Measurements from ENCODE around the gene IVL.

The IVL gene

DNA sequence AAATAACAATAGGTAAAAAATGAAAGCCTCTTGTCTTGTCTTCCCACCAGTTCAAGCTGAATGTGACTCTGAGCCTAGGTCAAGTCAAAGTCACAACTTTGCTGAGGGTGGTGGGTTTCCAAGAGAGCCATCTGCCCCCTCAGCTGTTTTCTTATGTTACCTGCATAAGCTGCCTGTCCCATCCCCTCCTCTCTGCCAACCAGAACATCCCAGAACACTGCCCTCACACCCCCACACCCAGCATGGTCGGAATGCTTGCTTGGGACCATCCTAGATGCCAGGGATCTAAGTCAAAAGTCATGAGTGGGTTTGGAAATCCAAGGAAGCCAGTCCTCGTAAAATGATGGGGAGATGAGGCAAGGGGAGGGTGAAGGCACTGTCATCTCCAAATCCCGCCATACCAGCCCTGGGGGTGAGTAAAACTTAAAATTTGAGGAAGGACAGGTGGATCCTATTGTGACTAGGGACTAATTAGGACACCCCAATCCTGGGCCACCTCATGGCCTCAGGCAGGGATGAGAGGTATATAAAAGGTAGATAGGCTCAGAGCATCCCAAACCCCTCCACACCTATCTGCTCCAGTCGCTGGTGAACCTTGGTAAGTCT is 38.4 kb downstream of the IVL start, which contains the start of gene SPRR5:
TSS of gene SPRR5 (plus strand) at position 556 of the 606 bp plus-strand sequence. CDS start 1,349 bp downstream, outside the sequence.
- no peak within 1 kb of the TSS for H3K4me3 ChIP-seq (ENCODE audit: insufficient read length, low read depth)
- H3K27me3 ChIP-seq (ENCODE audit: insufficient read depth, insufficient read length): no peaks in the 10 kb centered on the region
- H3K9ac ChIP-seq (ENCODE audit: insufficient read length, low read depth): no peak within 1 kb of the TSS
- no peak for DNase-seq (ENCODE audit: low read depth, low spot score)
- H3K36me3 ChIP-seq (ENCODE audit: insufficient read depth, insufficient read length, low read length): no peaks in the 10 kb centered on the region
- H3K9me3 ChIP-seq (ENCODE audit: insufficient read depth, low read length): no peaks in the 10 kb centered on the region
- TF ChIP-seq ZNF274 (IDR thresholded peaks at IDR 0.05; ENCODE audit: low read depth, low read length): no peak
- no peak for TF ChIP-seq SUZ12 (IDR thresholded peaks at IDR 0.05; ENCODE audit: extremely low read depth, insufficient read depth, insufficient read length)
- no peak for TF ChIP-seq YY1 (IDR thresholded peaks at IDR 0.05; ENCODE audit: insufficient read depth, insufficient read length)
- H3K4me1 ChIP-seq (ENCODE audit: insufficient read depth, insufficient read length): peaks cover 1% of the 10 kb centered on the region

DNA sequence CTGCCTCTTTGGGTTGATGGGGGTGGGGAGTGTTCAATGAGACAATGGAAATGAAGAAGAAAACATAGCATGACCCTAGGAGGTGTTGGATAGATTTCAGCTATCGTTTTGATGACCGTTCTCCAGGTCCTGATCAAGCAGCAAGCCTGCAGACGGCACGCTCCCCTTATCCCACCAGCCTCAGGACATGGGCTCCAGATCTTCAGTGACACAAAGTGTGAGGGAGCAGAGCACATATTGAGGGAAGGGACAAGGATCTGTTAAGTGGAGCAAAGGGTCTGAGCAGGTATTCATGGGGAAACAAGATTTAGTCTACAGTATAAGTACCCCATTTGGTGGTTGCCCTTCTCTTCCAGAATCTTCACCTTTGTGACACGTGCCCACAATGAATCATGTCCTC is 43.4 kb downstream of the IVL start:
- no peak for DNase-seq (ENCODE audit: low read depth, low spot score)
- H3K36me3 ChIP-seq (ENCODE audit: insufficient read depth, insufficient read length, low read length): no peaks in the 10 kb centered on the region
- H3K9me3 ChIP-seq (ENCODE audit: insufficient read depth, low read length): no peaks in the 10 kb centered on the region
- H3K4me3 ChIP-seq (ENCODE audit: insufficient read length, low read depth): no peak overlapping the region
- H3K9ac ChIP-seq (ENCODE audit: insufficient read length, low read depth): no peak overlapping the region
- no peaks in the 10 kb centered on the region for H3K27me3 ChIP-seq (ENCODE audit: insufficient read depth, insufficient read length)
- TF ChIP-seq ZNF274 (IDR thresholded peaks at IDR 0.05; ENCODE audit: low read depth, low read length) (no peak), SUZ12 (IDR thresholded peaks at IDR 0.05; ENCODE audit: extremely low read depth, insufficient read depth, insufficient read length) (no peak), YY1 (IDR thresholded peaks at IDR 0.05; ENCODE audit: insufficient read depth, insufficient read length) (no peak)
- peaks cover 2% of the 10 kb centered on the region for H3K4me1 ChIP-seq (ENCODE audit: insufficient read depth, insufficient read length)

DNA sequence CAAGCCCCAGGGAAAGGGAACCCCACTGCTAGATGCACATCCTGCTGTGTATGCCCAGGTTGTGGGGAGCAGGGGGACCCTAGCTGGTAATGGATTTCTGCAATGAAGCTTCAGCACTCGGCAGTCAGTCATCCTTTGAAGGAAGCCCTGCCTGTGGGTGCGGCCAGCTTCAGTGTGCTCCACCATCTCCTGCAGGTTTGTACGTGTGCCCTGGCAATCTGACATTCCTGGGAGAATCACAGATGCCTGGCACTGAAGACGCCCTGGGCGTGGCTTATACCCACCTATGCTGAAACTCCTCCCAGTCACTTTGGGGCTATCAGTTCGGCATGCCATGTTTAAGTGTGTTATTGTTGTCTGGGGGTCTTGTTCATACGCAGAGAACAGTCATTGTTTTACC is 45.4 kb downstream of the IVL start:
- Histone ChIP-seq H3K36me3 (ENCODE audit: insufficient read depth, insufficient read length, low read length) (no peaks in the 10 kb centered on the region), H3K4me1 (ENCODE audit: insufficient read depth, insufficient read length) (peaks cover 2% of the 10 kb centered on the region), H3K9ac (ENCODE audit: insufficient read length, low read depth) (no peak overlapping the region), H3K9me3 (ENCODE audit: insufficient read depth, low read length) (no peaks in the 10 kb centered on the region), H3K4me3 (ENCODE audit: insufficient read length, low read depth) (no peak overlapping the region), H3K27me3 (ENCODE audit: insufficient read depth, insufficient read length) (no peaks in the 10 kb centered on the region)
- no peak for DNase-seq (ENCODE audit: low read depth, low spot score)
- TF ChIP-seq YY1 (IDR thresholded peaks at IDR 0.05; ENCODE audit: insufficient read depth, insufficient read length) (no peak), ZNF274 (IDR thresholded peaks at IDR 0.05; ENCODE audit: low read depth, low read length) (no peak)

DNA sequence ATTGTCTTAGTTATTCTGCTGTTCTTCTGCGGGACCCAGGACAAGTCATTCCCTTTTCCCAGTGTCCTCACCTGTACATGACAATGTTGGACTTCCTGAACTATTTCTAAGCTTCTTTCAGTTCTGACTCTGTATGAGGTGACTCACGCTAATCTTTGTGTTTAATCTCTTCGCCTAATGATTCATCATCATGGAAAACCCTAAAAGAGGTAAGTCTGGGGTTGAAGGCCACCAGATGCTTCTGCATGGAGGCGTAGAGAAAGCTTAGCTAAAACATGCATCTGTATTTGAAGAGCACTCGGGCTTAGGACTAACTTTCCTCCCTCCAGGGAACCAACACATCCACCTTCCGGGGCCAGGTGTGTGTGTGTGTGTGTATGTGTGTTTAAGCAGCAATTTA is 46.1 kb downstream of the IVL start:
- Histone ChIP-seq H3K27me3 (ENCODE audit: insufficient read depth, insufficient read length) (no peaks in the 10 kb centered on the region), H3K4me3 (ENCODE audit: insufficient read length, low read depth) (no peak overlapping the region), H3K4me1 (ENCODE audit: insufficient read depth, insufficient read length) (peaks cover 2% of the 10 kb centered on the region), H3K9me3 (ENCODE audit: insufficient read depth, low read length) (no peaks in the 10 kb centered on the region), H3K9ac (ENCODE audit: insufficient read length, low read depth) (no peak overlapping the region), H3K36me3 (ENCODE audit: insufficient read depth, insufficient read length, low read length) (no peaks in the 10 kb centered on the region)
- DNase-seq (ENCODE audit: low read depth, low spot score): no peak
- TF ChIP-seq YY1 (IDR thresholded peaks at IDR 0.05; ENCODE audit: insufficient read depth, insufficient read length): no peak
- TF ChIP-seq SUZ12 (IDR thresholded peaks at IDR 0.05; ENCODE audit: extremely low read depth, insufficient read depth, insufficient read length): no peak
- TF ChIP-seq ZNF274 (IDR thresholded peaks at IDR 0.05; ENCODE audit: low read depth, low read length): no peak

DNA sequence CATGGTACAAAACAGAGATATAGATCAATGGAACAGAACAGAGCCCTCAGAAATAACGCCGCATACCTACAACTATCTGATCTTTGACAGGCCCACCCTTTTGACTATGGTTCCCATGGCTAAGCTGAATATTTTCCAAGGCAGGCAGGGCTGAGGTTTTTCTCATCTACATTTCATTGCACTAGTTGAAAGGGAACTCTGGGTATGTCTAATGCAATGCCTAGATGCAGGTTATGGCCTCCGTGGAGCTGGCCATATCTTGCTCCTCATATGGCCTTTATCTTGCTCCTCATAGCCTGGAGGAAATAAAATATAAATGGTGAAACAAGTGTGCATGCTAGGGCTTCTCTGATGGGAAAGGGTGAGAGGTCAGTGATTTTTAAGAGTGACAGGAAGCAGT is 49.2 kb downstream of the IVL start:
- TF ChIP-seq YY1 (IDR thresholded peaks at IDR 0.05; ENCODE audit: insufficient read depth, insufficient read length): no peak
- TF ChIP-seq SUZ12 (IDR thresholded peaks at IDR 0.05; ENCODE audit: extremely low read depth, insufficient read depth, insufficient read length): no peak
- TF ChIP-seq ZNF274 (IDR thresholded peaks at IDR 0.05; ENCODE audit: low read depth, low read length): no peak
- Histone ChIP-seq H3K36me3 (ENCODE audit: insufficient read depth, insufficient read length, low read length) (no peaks in the 10 kb centered on the region), H3K9me3 (ENCODE audit: insufficient read depth, low read length) (no peaks in the 10 kb centered on the region), H3K4me3 (ENCODE audit: insufficient read length, low read depth) (no peak overlapping the region), H3K9ac (ENCODE audit: insufficient read length, low read depth) (no peak overlapping the region), H3K4me1 (ENCODE audit: insufficient read depth, insufficient read length) (no peaks in the 10 kb centered on the region), H3K27me3 (ENCODE audit: insufficient read depth, insufficient read length) (no peaks in the 10 kb centered on the region)
- no peak for DNase-seq (ENCODE audit: low read depth, low spot score)

DNA sequence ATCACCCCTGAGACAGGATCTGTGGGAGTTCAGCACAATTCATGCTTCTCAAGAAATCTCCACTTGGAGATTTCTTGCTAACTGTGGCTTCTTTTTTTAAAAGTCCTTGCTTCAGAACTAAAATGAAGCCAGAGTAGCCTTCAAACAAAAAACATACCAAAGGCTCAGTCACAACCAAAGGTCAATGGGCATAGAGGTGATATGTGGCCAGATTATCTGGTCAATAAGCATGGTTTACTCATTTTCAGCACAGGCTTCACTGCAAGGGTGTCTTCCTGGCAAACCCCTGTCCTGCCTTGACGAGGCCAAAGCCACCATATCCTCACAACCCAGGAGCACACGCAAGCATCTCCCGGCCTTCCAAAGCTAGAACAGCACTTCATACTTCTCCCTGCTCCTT is 50.9 kb downstream of the IVL start:
- Histone ChIP-seq H3K9me3 (ENCODE audit: insufficient read depth, low read length) (no peaks in the 10 kb centered on the region), H3K4me3 (ENCODE audit: insufficient read length, low read depth) (no peak overlapping the region), H3K9ac (ENCODE audit: insufficient read length, low read depth) (no peak overlapping the region), H3K4me1 (ENCODE audit: insufficient read depth, insufficient read length) (no peaks in the 10 kb centered on the region), H3K27me3 (ENCODE audit: insufficient read depth, insufficient read length) (no peaks in the 10 kb centered on the region), H3K36me3 (ENCODE audit: insufficient read depth, insufficient read length, low read length) (no peaks in the 10 kb centered on the region)
- no peak for DNase-seq (ENCODE audit: low read depth, low spot score)
- no peak for TF ChIP-seq ZNF274 (IDR thresholded peaks at IDR 0.05; ENCODE audit: low read depth, low read length)
- no peak for TF ChIP-seq SUZ12 (IDR thresholded peaks at IDR 0.05; ENCODE audit: extremely low read depth, insufficient read depth, insufficient read length)
- TF ChIP-seq YY1 (IDR thresholded peaks at IDR 0.05; ENCODE audit: insufficient read depth, insufficient read length): no peak

DNA sequence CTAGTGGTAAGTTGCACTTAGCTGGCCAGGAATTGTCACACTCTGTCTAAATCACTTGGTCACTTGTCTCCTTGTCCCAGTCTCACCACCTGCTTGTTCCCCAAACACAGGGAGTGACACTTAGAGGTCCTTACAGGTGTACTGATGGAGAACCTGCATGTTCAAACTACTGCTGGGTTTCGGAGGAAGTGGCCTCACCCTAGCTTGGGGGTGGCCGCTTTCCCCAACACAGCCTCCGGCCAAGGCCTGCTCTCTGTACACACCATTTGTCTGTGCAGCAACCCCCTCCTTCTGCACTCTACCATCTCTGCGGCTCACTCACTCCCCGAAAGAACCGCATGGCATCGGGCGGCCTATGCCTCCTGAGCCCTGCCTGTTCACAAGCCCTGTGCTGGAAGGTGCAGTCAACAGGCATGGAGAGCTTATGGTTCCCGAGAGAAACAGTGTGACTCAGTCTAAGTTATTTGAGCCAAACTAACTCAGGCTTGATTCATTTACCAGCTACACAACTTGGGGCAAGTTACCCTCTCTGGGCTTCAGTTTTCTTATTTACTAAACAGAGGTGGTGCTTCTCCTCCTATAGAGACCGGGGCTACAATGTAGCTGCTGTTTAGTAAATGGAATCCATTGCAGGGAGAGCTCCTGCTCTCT is 51.6 kb downstream of the IVL start:
- no peaks in the 10 kb centered on the region for H3K4me1 ChIP-seq (ENCODE audit: insufficient read depth, insufficient read length)
- H3K36me3 ChIP-seq (ENCODE audit: insufficient read depth, insufficient read length, low read length): no peaks in the 10 kb centered on the region
- no peak overlapping the region for H3K9ac ChIP-seq (ENCODE audit: insufficient read length, low read depth)
- no peaks in the 10 kb centered on the region for H3K9me3 ChIP-seq (ENCODE audit: insufficient read depth, low read length)
- no peak overlapping the region for H3K4me3 ChIP-seq (ENCODE audit: insufficient read length, low read depth)
- TF ChIP-seq SUZ12 (IDR thresholded peaks at IDR 0.05; ENCODE audit: extremely low read depth, insufficient read depth, insufficient read length) (no peak), ZNF274 (IDR thresholded peaks at IDR 0.05; ENCODE audit: low read depth, low read length) (no peak), YY1 (IDR thresholded peaks at IDR 0.05; ENCODE audit: insufficient read depth, insufficient read length) (no peak)
- DNase-seq (ENCODE audit: low read depth, low spot score): no peak
- H3K27me3 ChIP-seq (ENCODE audit: insufficient read depth, insufficient read length): no peaks in the 10 kb centered on the region
